Vein endothelial cell (primary cell): ENCODE measurements around the gene CDC27. TPM values are rescaled to one million over a fixed set of nuclear protein-coding genes. Genes with fewer than 3 reads are reported as not detected.

Experiments
- total RNA-seq: library from RNA; depleted of rRNA; stranded (reverse); fragments of >200 nt; gene quantifications from 2 replicates; pipeline ENCODE4 v1.2.3, GENCODE V29; 2012

CDC27 gene, protein sequence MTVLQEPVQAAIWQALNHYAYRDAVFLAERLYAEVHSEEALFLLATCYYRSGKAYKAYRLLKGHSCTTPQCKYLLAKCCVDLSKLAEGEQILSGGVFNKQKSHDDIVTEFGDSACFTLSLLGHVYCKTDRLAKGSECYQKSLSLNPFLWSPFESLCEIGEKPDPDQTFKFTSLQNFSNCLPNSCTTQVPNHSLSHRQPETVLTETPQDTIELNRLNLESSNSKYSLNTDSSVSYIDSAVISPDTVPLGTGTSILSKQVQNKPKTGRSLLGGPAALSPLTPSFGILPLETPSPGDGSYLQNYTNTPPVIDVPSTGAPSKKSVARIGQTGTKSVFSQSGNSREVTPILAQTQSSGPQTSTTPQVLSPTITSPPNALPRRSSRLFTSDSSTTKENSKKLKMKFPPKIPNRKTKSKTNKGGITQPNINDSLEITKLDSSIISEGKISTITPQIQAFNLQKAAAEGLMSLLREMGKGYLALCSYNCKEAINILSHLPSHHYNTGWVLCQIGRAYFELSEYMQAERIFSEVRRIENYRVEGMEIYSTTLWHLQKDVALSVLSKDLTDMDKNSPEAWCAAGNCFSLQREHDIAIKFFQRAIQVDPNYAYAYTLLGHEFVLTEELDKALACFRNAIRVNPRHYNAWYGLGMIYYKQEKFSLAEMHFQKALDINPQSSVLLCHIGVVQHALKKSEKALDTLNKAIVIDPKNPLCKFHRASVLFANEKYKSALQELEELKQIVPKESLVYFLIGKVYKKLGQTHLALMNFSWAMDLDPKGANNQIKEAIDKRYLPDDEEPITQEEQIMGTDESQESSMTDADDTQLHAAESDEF
- total RNA-seq: 118 and 150 TPM in 2 replicates

GRCh38 chr17:47188876-47189731, at the start of gene CDC27:
TSS of gene CDC27 (minus strand) at chr17:47189295. CDS start at chr17:47189172, 123 bp downstream.

GRCh38 chr17:47208744-47209488, 19.8 kb upstream of the CDC27 start, which contains the start of gene MYL4:
TSS of gene MYL4 (plus strand) at chr17:47209348. CDS start at chr17:47209423, 75 bp downstream.

Other genes starting within 250 kb of the CDC27 start
- not detected in 2 replicates for gene RPRML, start 210.0 kb downstream of the CDC27 start, total RNA-seq
- gene MYL4, start 20.1 kb upstream of the CDC27 start, total RNA-seq: 1.5 and 2.0 TPM in 2 replicates
- gene ITGB3, start 64.5 kb upstream of the CDC27 start, total RNA-seq: 129 and 138 TPM in 2 replicates
- 4.6 and 5.2 TPM in 2 replicates for gene EFCAB13, start 134.7 kb upstream of the CDC27 start, total RNA-seq